CD4-positive, alpha-beta T cell treated with Interleukin-17A for 4 hours (primary cell): ENCODE data around the gene SLC9A8.
A peak's percentile ranks its signal among the peaks of the same experiment; 100 is the strongest.

ENCODE experiments used
- DNase-seq: peaks from one replicate; pipeline ENCODE4 v3.0.0-alpha.2; 2020; ENCODE audit warnings: mixed read lengths

The SLC9A8 gene

GRCh38 chr20:49919461-49919860, 106.8 kb downstream of the SLC9A8 start:
- DNase-seq, result no peak

- no peak for DNase-seq
Measured at GRCh38 chr20:49924247-49924646, 111.6 kb downstream of the SLC9A8 start.

DNA sequence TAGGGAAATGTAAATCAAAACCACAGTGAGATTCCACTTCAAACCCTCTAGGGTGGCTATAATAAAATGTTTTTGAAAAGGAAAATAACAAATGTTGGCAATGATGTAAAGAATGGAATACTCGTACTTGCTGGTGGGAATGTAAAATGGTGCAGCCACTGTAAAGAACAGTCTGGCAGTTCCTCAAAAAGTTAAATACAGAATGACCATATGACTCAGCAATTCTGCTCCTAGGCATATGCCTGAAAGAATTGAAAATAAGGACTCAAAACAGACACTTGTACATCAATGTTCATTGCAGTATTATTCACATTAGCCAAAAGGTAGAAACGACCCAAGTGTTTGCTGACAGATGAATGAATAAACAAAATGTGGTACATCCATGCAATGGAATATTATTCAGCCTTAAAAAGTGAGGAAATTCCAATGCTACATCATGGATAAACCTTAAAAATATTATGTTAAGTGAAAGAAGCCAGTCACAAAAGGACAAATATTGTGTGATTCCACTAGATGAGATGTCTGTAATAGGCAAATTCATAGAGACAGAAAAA, 113.3 kb downstream of the SLC9A8 start:
- DNase-seq, result no peak

GRCh38 chr20:49928411-49929141, 115.9 kb downstream of the SLC9A8 start:
- peak; percentile 87 for DNase-seq

DNA sequence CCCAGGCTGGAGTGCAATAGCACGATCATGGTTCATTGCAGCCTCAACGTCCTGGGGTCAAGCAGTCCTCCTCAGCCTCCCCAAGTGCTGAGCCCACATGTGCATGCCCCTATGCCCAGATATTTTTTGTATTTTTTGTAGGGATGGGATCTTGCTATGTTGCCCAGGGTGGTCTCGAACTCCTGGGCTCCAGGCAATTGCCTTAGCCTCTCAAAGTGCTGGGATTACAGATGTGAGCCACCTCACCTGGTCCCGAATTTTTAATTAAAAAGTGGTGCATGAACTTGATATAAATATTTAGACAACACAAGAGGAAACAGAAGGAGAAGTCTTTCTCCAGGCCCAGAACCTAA, 116.5 kb downstream of the SLC9A8 start:
- no peak for DNase-seq

- DNase-seq, result peak; percentile 10
Measured at GRCh38 chr20:49935746-49936152, 123.1 kb downstream of the SLC9A8 start.

DNA sequence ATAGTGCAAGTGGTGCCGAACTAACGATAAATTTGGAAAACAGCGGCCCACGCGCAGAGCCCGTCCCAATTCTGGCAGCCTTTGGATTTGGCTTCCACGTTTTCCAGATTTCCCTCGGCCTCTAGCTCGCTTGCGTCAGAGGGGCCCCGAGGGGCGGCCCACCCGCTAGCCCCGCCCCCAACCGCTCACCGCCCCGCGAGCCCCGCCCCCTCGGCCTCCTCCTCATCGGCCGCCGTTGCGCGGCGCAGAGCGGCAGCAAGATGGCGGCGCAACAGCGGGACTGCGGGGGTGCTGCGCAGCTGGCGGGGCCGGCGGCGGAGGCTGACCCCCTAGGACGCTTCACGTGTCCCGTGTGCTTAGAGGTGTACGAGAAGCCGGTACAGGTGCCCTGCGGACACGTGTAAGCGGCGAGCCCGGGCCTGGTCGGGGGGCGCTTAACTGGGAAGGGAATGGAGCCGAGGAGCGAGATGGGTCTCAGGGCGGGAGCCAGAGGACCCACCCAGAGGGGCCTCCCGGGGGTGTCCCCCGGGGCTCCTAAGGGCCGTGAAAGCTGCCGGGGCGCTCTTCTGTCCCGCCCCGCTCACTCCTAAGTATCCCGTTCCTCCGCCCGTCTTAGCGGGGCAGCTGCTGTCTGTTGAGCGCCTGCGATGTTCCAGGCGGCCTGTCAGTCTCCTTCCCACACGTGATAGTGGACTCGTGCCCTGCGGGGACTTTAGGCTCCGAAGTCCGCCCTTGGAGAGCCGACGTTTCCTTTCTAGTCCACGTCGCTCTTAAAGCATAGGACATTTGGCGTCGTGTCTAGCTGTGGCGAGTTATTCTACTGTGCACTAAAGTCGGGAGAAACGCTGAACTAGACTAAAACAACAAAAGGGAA, 123.8 kb downstream of the SLC9A8 start, which contains the start of gene RNF114:
TSS of gene RNF114 (plus strand) at position 245 of the 874 bp plus-strand sequence. CDS start at position 261, 16 bp downstream.
- DNase-seq, result peak; percentile 95

DNA sequence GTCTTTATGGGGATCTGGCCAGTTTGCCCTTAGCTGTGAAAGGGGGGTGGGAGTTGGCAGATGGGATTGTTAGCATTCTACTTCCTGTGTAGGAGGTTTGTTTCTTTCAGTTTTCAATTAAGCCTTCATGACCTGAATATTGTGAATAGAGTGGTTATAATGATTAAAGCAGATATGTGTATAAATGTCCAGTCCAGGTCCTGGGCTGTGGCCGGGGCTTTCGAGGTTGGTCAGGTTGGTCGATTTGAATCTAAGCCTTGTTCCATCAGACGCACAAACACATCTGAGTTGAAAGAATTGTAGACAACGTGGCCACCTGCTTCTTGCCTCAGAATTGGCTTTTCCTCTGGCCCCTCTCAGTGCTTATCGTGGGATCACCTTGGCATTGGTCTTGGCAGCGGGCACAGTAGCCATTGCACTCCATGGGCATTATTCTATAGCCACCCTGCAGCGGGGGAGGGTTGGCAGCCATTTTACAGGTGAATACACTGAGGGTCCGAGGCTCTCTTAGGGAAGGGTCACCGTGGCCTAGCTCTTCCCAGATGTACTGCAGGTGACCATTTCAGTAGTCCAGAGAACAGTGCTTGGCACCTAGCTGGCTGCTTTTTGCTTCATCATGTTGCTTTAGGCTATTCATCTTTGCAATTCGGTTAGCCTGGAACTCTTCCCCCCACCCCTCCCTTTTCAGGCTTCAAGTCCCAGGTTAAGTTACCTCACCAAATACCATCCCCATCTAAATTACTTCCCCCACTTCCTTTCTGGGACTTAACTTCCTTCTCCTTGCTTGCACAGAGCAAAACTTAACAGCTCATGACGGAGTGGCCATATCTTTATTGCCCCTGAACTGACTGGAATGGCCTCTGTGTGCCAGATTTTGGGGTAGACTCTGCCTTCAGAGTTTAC, 124.7 kb downstream of the SLC9A8 start:
- DNase-seq, result no peak

GRCh38 chr20:49938173-49939163, 125.8 kb downstream of the SLC9A8 start:
- DNase-seq, result no peak

DNA sequence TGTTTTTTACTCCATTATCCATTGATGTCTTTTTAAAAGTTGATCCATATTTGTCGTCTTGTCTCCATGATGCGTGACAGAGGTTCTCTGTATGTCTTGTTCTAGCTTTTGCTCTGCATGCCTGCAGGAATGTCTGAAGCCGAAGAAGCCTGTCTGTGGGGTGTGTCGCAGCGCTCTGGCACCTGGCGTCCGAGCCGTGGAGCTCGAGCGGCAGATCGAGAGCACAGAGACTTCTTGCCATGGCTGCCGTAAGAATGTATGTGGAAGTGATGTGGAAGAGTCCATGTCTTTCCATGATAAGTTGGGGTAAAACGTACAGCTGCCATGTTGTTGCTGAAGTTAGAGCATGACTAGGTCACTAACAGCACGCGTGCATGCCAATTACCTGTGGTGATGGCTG, 128.8 kb downstream of the SLC9A8 start:
- no peak for DNase-seq
